ENCODE measurements around the gene VAMP7. TPM values are rescaled to one million over a fixed set of nuclear protein-coding genes. Genes with fewer than 3 reads are reported as not detected.
"Not testable (repeated sequence)": the region's sequence is repeated elsewhere in the genome, so short reads cannot be mapped to it uniquely, and the experiment has no call there.

The VAMP7 gene
- total RNA-seq, 2 experiments from 2014 or later, result 33.5 to 34.4 TPM

DNA sequence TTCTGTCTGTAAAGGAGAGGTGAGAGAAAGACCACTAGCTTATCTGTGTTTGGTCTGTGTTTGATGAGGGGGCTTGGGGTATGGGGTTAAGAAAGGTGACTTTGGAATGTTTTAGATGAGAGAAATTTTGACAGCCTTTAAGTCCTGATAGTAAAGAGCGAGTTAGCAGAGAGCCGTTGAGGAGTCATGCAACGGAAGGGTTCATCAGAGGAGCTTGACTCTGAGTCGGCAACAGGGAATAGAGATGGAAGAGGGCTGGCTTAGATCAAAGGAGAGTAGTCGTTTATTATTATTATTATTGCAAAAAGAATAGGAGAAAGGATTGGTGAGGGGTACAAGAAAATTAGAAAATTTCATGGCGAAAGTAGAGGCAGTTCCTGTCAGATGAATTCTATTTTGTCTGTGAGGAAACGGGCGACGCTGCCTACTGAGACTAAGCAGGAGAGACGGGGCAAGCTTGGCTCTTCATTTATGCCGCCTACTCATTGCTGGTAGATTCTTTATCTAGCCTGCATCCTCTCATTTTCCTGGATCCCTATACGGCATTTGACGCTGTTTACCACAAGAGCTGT lies 473 bp upstream of the VAMP7 start:
- peak overlapping the region; percentile 89 for H3K4me3 Mint-ChIP-seq
- peak overlapping the region; percentile 86 for H3K27ac Mint-ChIP-seq
- DNase-seq, result no peak
- CTCF ChIA-PET, result no interaction called here
- H3K36me3 Mint-ChIP-seq (ENCODE audit: low read depth), result no peaks in the 10 kb centered on the region
- peaks cover 19% of the 10 kb centered on the region for H3K4me1 Mint-ChIP-seq (ENCODE audit: low read depth)
- H3K27me3 Mint-ChIP-seq (ENCODE audit: low read depth), result no peaks in the 10 kb centered on the region
- peaks cover 2% of the 10 kb centered on the region for H3K9me3 Mint-ChIP-seq
- intact Hi-C loops (cut with micrococcal nuclease), result loop anchor here (1.0 to 5.0 kb wide), 3 partner anchors 113 to 618 kb away; partner anchors contain the start of genes RAB39B, SPRY3 and TMLHE

DNA sequence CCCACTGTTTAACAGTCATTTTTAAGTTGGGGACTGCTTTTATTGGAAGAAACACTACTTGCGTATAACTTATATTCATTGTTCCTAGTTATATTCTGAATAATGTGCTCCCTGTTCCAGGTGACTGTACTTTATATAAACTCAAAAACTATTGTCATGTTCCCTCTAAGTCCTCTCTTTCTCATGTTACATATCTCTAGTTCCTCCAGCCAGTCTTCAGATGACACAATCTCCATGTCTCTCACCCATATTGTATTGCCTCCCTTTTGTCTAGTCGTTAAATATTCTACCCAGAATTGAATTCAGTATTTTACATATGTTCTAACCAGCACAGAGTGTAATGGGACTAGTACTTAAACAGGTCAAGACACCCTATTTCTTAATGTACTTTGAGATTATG lies 5.3 kb downstream of the VAMP7 start:
- no peak for DNase-seq
- no peak overlapping the region for H3K4me3 Mint-ChIP-seq
- H3K27ac Mint-ChIP-seq, result no peak overlapping the region
- H3K9me3 Mint-ChIP-seq, result no peaks in the 10 kb centered on the region
- H3K36me3 Mint-ChIP-seq (ENCODE audit: low read depth), result peaks cover 2% of the 10 kb centered on the region
- no peaks in the 10 kb centered on the region for H3K27me3 Mint-ChIP-seq (ENCODE audit: low read depth)
- intact Hi-C loops (cut with micrococcal nuclease), result no loop called here
- H3K4me1 Mint-ChIP-seq (ENCODE audit: low read depth), result peaks cover 36% of the 10 kb centered on the region
- CTCF ChIA-PET, result no interaction called here

DNA sequence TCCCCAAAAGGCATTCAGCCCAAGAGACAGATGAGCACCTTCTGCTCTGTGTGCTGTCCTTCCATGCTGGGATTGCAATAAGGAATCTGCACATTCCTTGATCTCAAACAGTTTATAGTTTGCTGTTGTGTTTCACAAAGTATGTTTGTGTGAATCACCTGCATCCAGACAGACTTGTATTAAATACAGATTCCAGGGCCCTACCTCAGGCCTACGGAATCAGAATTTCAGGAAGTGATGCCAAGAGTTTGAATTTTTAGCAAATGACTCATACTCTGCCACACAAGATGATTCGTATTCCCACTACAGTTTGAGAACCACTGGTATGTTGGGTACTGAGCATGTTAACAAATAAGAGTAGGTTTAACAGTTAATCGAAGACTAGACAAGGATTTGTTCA lies 7.0 kb downstream of the VAMP7 start:
- Mint-ChIP-seq H3K4me3 (no peak overlapping the region), H3K27ac (no peak overlapping the region), H3K27me3 (ENCODE audit: low read depth) (no peaks in the 10 kb centered on the region), H3K36me3 (ENCODE audit: low read depth) (peaks cover 7% of the 10 kb centered on the region), H3K4me1 (ENCODE audit: low read depth) (peaks cover 28% of the 10 kb centered on the region), H3K9me3 (no peaks in the 10 kb centered on the region)
- no peak for DNase-seq
- intact Hi-C loops (cut with micrococcal nuclease), result no loop called here
- CTCF ChIA-PET, result no interaction called here

DNA sequence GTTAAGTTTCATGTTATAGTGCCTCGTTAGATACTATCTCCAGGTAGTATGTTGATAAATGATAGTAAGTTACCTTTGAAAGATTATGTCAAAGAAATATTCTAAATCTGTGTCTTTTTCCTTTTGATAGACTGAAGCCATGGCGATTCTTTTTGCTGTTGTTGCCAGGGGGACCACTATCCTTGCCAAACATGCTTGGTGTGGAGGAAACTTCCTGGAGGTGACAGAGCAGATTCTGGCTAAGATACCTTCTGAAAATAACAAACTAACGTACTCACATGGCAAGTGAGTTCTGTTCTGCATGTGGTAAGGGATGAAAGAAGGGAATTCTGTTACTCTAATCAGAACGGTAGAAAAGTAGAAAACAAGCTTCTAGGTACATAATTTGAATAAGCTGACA lies 8.2 kb downstream of the VAMP7 start:
- CTCF ChIA-PET, result no interaction called here
- no peak for DNase-seq
- Mint-ChIP-seq H3K4me3 (no peak overlapping the region), H3K27me3 (ENCODE audit: low read depth) (no peaks in the 10 kb centered on the region), H3K9me3 (no peaks in the 10 kb centered on the region), H3K4me1 (ENCODE audit: low read depth) (peaks cover 27% of the 10 kb centered on the region), H3K27ac (no peak overlapping the region), H3K36me3 (ENCODE audit: low read depth) (peaks cover 10% of the 10 kb centered on the region)
- intact Hi-C loops (cut with micrococcal nuclease), result no loop called here

DNA sequence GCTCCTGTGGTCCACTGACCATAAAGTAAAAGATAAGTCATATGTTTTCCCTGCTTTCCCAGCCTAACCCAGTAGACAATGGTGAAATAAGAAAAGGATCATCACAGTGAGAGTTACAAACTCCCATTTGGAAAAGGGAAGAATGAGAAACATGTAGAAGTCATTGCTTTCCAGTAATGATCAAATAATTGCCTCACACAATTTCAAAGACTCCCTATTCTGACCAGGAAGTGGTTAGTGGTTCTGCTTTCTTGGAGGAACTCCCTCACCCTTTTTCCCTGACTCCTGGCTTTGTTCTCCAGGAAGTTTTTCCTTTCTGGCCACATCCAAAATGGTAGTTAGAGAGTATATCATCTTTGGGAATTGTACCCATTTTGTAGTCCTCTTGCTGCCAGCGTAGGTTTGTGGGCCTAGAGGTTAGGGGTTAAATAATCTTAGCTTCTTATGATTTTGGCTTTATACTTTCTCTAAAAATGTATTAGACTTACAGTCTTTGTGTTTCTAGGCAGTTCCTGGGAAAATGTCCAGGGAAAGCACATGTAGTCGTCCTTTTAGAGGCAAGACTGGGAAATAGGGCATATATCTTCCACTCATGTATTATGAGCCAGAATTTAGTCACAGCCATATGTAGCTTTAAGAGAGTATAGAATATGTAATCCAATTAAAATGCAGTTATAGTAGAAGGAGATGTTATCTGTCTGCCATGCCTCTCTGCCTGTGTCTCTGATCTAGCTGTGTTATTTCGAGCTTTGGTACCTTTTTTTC lies 10.5 kb downstream of the VAMP7 start:
- no peak for DNase-seq
- Mint-ChIP-seq H3K4me1 (ENCODE audit: low read depth) (peaks cover 19% of the 10 kb centered on the region), H3K36me3 (ENCODE audit: low read depth) (peaks cover 16% of the 10 kb centered on the region), H3K9me3 (peaks cover 3% of the 10 kb centered on the region), H3K4me3 (no peak overlapping the region), H3K27me3 (ENCODE audit: low read depth) (no peaks in the 10 kb centered on the region), H3K27ac (no peak overlapping the region)
- CTCF ChIA-PET, result no interaction called here
- intact Hi-C loops (cut with micrococcal nuclease), result no loop called here

DNA sequence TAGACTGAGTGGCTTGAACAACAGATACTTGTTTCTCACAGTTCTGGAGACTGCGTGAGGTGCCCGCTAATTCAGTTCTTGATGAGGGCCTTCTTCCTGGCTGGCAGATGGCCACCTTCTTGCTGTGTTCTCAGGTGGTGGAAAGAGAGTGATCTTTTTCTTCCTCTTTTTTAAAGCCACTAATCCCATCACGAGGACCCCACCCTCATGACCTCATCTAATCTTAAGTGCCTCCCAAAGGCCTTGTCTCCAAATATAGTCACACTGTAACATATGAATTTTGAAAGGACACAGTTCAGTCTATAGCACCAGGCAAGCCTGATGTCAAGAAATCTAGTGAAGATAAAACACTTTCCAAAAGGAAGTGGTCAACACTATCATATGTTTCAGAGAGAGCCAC lies 12.4 kb downstream of the VAMP7 start:
- Mint-ChIP-seq H3K27me3 (ENCODE audit: low read depth) (no peaks in the 10 kb centered on the region), H3K4me1 (ENCODE audit: low read depth) (peaks cover 5% of the 10 kb centered on the region), H3K4me3 (no peak overlapping the region), H3K27ac (no peak overlapping the region), H3K36me3 (ENCODE audit: low read depth) (peaks cover 23% of the 10 kb centered on the region), H3K9me3 (peaks cover 3% of the 10 kb centered on the region)
- CTCF ChIA-PET, result no interaction called here
- intact Hi-C loops (cut with micrococcal nuclease), result no loop called here
- DNase-seq, result no peak

DNA sequence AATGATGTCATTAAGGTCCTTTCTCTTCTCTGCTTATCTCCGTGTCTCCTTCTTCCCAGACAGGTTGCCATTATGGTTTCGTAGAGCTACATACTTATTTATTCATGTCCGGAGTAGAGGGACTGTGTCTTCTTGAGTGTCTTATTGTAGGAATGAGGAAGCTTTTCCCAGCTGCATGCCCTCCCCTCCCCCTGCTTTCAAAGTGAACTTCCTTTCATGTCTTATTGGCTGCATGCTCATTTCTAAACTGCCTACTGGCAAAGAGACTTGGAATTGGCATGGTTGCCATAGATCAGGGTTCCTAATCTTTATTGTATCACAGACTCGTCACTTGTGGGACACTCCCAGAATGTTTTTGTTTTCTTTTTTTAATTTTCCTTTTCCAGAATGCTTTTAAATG lies 15.4 kb downstream of the VAMP7 start:
- CTCF ChIA-PET, result no interaction called here
- Mint-ChIP-seq H3K9me3 (peaks cover 3% of the 10 kb centered on the region), H3K36me3 (ENCODE audit: low read depth) (peaks cover 39% of the 10 kb centered on the region), H3K4me1 (ENCODE audit: low read depth) (peaks cover 3% of the 10 kb centered on the region), H3K4me3 (no peak overlapping the region), H3K27me3 (ENCODE audit: low read depth) (no peaks in the 10 kb centered on the region), H3K27ac (no peak overlapping the region)
- no peak for DNase-seq
- intact Hi-C loops (cut with micrococcal nuclease), result no loop called here

DNA sequence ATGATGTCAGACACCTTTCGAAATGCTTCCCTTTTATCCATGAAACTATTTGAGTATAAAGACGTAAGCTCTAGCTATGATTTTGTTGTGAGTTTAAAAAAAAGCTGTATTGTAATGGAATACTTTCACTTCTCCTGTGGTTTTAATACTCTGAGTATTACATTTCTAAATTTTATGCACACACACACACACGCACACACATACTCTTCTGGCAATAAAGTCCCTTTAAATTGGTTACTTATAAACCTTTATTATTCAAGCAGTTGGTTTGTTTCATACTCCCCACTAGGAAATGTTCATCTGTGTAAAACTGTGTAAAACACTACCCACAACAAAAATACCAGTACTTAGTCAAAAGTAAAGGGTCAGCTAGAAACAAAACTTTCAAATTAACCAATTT lies 18.2 kb downstream of the VAMP7 start:
- Mint-ChIP-seq H3K4me3 (no peak overlapping the region), H3K27ac (no peak overlapping the region), H3K4me1 (ENCODE audit: low read depth) (no peaks in the 10 kb centered on the region), H3K27me3 (ENCODE audit: low read depth) (no peaks in the 10 kb centered on the region), H3K36me3 (ENCODE audit: low read depth) (peaks cover 39% of the 10 kb centered on the region), H3K9me3 (peaks cover 4% of the 10 kb centered on the region)
- no peak for DNase-seq
- CTCF ChIA-PET, result no interaction called here
- intact Hi-C loops (cut with micrococcal nuclease), result no loop called here

DNA sequence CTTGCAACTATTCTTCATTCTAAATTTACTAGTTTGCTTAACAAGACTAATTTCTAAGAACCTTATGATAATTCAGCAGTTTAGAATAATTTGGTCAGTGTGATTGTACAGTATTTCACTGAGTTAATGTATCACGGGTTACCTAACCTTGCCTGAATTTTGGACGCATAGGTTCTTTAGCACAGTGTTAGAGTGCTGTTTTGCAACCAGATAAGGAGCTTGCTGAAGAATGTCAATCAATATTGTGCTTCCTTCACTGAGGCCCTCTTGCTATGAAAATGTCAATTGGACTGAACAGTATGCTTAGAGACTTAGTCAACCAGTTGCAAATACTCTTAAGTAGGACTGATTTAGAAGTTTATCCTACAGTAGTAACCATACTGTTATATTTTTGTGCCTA lies 19.6 kb downstream of the VAMP7 start:
- no peak for DNase-seq
- H3K27ac Mint-ChIP-seq, result no peak overlapping the region
- no peaks in the 10 kb centered on the region for H3K4me1 Mint-ChIP-seq (ENCODE audit: low read depth)
- H3K27me3 Mint-ChIP-seq (ENCODE audit: low read depth), result no peaks in the 10 kb centered on the region
- intact Hi-C loops (cut with micrococcal nuclease), result no loop called here
- no peak overlapping the region for H3K4me3 Mint-ChIP-seq
- CTCF ChIA-PET, result no interaction called here
- peaks cover 2% of the 10 kb centered on the region for H3K9me3 Mint-ChIP-seq
- H3K36me3 Mint-ChIP-seq (ENCODE audit: low read depth), result peaks cover 42% of the 10 kb centered on the region

DNA sequence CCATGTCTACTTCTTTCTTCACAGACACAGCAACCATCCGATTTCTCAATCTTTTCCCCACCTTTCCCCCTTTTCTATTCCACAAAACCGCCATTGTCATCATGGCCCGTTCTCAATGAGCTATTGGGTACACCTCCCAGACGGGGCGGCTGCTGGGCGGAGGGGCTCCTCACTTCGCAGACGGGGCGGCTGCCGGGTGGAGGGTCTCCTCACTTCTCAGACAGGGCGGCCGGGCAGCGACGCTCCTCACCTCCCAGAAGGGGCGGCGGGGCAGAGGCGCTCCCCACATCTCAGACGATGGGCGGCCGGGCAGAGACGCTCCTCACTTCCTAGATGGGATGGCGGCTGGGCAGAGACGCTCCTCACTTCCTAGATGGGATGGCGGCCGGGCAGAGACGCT lies 26.5 kb downstream of the VAMP7 start:
- CTCF ChIA-PET; H3K4me1 Mint-ChIP-seq (ENCODE audit: low read depth); intact Hi-C loops (cut with micrococcal nuclease); DNase-seq; H3K27me3 Mint-ChIP-seq (ENCODE audit: low read depth); H3K4me3 Mint-ChIP-seq; H3K27ac Mint-ChIP-seq: not testable (repeated sequence)
- Mint-ChIP-seq H3K36me3 (ENCODE audit: low read depth) (peaks cover 52% of the 10 kb centered on the region), H3K9me3 (peaks cover 16% of the 10 kb centered on the region)

DNA sequence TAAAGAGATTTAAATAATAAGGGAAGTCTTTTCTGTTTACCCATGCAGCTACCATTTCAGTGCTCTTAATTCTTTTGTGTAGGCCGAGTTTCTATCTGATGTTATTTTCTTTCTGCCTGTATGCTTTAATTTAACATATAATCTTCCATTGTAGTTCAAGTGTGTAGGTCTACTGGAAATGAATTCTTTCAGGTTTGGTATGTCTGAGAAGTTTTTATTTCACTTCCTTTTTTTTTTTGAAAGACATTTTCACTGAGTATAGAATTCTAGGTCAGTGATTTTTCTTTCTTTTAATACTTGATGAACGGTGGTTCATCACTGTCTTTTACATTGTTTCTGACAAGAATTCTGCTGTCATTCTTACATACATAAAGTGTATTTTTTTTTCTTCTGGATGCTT lies 42.1 kb downstream of the VAMP7 start:
- CTCF ChIA-PET, result no interaction called here
- intact Hi-C loops (cut with micrococcal nuclease), result no loop called here
- no peak overlapping the region for H3K4me3 Mint-ChIP-seq
- no peaks in the 10 kb centered on the region for H3K4me1 Mint-ChIP-seq (ENCODE audit: low read depth)
- H3K36me3 Mint-ChIP-seq (ENCODE audit: low read depth), result peaks cover 54% of the 10 kb centered on the region
- no peaks in the 10 kb centered on the region for H3K27me3 Mint-ChIP-seq (ENCODE audit: low read depth)
- no peak for DNase-seq
- H3K27ac Mint-ChIP-seq, result no peak overlapping the region
- H3K9me3 Mint-ChIP-seq, result peaks cover 3% of the 10 kb centered on the region

DNA sequence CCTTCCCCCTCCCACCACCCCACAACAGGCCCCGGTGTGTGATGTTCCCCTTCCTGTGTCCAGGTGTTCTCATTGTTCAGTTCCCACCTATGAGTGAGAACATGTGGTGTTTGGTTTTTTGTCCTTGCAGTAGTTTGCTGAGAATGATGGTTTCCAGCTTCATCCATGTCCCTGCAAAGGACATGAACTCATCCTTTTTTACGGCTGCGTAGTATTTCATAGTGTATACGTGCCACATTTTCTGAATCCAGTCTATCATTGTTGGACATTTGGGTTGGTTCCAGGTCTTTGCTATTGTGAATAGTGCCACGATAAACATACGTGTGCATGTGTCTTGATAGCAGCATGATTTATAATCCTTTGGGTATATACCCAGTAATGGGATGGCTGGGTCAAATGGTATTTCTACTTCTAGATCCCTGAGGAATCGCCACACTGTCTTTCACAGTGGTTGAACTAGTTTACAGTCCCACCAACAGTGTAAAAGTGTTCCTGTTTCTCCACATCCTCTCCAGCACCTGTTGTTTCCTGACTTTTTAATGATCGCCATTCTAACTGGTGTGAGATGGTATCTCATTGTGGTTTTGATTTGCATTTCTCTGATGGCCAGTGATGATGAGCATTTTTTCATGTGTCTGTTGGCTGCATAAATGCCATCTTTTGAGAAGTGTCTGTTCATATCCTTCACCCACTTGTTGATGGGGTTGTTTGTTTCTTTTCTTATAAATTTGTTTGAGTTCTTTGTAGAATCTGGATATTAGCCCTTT lies 49.9 kb downstream of the VAMP7 start:
- CTCF ChIA-PET; H3K27ac Mint-ChIP-seq; DNase-seq; H3K27me3 Mint-ChIP-seq (ENCODE audit: low read depth); H3K4me3 Mint-ChIP-seq; H3K4me1 Mint-ChIP-seq (ENCODE audit: low read depth); intact Hi-C loops (cut with micrococcal nuclease): not testable (repeated sequence)
- Mint-ChIP-seq H3K9me3 (peaks cover 29% of the 10 kb centered on the region), H3K36me3 (ENCODE audit: low read depth) (peaks cover 75% of the 10 kb centered on the region)

DNA sequence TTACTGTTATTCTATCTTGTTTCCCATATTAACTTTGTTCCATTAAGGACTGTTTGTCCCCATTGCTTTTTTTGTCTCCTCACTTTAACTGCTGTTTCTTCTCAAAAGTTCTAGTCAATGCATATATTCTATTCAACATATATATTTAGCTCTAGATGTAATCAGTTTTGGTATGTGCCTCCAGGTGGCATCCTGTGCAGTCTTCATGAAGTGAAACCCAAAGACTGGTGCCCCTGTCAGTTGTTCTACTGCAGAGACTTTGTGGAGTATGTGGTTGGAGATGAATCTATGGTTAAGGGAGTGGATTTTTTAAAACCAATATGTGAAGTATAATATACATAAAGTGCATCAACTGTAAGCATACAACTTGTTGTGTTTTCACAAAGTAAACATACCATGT lies 57.0 kb downstream of the VAMP7 start:
- H3K36me3 Mint-ChIP-seq (ENCODE audit: low read depth), result peaks cover 33% of the 10 kb centered on the region
- peaks cover 6% of the 10 kb centered on the region for H3K9me3 Mint-ChIP-seq
- CTCF ChIA-PET, result no interaction called here
- no peaks in the 10 kb centered on the region for H3K4me1 Mint-ChIP-seq (ENCODE audit: low read depth)
- intact Hi-C loops (cut with micrococcal nuclease), result no loop called here
- H3K27ac Mint-ChIP-seq, result no peak overlapping the region
- H3K4me3 Mint-ChIP-seq, result no peak overlapping the region
- DNase-seq, result no peak
- no peaks in the 10 kb centered on the region for H3K27me3 Mint-ChIP-seq (ENCODE audit: low read depth)

All from activated naive CD4-positive, alpha-beta T cell treated with anti-CD3 and anti-CD28 coated beads for 36 hours (primary cell).